ENCODE data around the gene SLC34A1.
"Not testable (repeated sequence)": the region's sequence is repeated elsewhere in the genome, so short reads cannot be mapped to it uniquely, and the experiment has no call there.

SLC34A1 gene

DNA sequence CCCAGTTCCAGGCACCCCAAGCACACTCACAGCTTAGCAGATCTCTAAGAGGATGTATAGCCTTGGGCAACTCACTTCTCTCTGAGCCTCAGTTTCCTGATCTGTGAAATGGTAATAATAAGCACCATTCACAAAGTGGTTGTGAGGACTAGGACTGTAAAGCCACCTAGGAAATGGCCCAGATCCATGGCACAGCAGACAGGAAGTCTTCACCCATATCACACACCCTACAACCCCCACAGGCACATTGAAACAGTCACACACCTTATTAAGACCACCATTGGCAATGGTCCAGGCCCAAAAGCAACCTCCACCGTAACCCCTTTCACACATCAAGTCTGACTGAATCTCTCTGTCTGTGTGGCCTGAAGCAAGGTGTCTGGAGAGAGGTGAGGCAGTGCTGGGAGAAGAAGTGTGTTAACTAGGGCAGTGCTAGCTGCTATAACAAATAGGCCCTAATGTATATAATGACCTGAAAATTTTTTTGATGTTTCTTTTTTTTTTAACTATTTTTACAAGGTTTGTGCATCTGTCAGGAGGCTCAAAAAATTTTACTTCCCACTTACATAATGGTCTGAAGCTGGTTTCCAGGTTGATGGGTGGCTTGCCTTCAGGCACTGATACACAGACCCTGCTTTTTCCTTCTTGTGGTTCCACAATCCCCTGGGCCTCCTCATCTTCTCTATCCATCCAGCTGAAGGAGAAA, 28.9 kb upstream of the SLC34A1 start:
- DNase-seq, result no peak

DNA sequence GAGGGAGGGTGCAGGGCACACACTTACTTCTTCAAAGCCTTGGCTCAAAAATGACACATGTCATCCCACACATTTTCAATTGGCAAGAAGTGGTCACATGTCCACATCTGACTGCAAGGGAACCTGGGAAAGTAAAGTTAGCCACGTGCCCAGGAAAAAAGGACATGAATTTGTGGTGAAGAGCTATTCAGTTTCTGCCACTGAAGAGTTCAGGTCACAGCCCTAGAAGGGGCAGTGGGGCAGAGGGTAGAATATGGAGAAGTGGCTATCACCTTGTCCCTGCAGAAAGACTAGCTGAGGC, 28.4 kb upstream of the SLC34A1 start:
- peak in 2 of 3 donors; percentile 38 to 39 for DNase-seq

DNA sequence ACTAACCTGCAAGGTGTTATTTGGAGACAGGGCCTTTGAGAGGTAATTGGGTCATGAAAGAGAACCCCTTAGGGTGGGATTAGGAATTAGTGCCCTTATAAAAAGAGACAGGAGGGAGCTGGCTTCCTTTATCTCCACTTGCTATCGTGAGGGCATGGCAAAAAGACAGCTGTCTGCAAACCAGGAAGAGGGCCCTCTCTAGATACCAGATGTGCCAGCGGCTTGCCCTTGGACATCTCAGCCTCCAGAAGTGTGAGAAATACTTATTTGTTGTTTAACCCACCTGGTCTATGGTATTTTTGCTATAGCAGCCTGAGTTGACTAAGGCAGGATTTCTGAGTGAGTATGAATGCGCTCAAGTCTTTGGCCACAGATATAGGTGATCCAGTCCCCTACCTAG, 27.5 kb upstream of the SLC34A1 start:
- no peak for DNase-seq

DNA sequence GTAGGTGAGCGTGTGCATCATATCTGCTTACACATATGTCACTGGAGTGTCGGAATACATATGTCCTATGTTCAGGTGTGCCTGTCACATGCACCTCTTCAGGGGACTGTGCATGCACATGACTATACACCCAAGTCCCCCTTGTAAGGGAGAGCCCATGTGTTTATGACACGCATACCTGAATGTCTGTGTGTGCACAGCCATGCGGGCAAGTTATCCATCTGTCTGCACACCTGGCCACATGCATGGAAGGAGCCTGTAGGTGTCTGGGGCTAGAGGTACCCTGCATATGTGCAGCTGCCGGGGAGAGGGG, 27.1 kb upstream of the SLC34A1 start:
- DNase-seq, result no peak

DNA sequence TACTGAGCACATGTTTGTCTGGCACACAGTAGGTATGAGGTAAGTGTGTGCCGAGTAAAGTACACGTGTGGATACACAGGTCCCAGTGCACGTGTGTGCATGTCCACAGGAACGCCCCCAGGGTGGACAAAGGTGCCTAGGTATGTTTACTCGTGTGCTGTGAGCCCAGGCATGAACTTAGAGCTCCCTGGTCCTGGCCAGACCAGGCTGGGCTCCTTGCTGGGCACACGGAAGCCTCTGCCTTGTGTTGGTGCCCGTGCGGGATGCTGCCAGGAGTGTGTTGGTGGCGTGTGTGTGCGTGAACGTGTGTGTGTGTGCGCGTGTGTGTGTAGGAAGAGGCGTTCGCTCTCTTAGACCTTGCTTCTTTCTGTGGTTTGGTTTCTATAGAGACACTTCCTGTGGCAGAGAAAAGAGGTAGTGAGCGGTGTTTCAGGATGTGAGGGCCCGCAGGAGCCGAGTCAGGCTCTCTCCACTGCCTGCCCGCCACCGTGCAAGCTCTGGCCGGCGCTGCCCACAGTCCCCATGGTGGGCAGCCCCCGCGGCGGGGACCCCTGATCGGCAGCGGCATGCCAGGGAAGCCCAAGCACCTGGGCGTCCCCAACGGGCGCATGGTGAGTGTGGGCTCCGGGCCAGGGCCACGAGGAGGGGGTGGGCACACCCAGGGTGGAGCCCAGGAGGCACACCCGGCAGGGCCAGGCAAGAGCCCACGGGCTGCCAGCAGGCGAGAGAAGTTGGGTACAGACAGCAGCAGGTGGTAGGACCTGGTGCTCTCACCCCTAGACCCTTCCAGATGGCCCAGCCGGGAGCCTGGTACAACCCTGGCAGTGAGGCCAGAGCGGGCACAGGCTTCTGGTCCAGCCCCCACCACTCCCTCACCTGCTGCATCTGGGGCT, 26.5 kb upstream of the SLC34A1 start, which contains the start of gene RGS14:
Gene RGS14, plus strand, starts transcription at position 466 of the 893 bp plus-strand sequence. Its CDS starts 101 bp downstream, at position 567.
- peak; percentile 78 to 84 (median 82) for DNase-seq

DNA sequence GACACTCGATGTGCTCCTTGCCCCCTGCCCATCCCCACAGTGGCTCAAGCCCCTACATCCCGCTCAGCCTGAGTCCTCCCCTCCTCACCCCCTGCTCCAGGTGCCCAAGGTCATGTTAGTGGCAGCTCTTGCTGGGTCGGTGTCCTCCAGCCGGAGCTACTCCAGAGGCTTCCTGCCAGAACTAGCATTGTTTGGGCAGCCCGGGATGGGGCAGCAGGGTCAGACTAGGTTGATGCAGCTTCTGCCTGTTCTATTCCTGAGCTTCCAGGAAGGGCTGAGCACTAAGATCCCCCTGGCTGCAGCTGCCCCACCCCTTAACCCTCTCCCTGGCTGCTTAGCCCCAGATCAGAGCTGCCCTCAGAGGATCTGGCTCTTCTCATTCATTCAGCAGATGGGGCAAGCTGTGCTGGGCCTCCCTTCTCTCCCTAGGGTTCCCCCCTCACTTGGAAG, 25.8 kb upstream of the SLC34A1 start:
- no peak for DNase-seq

DNA sequence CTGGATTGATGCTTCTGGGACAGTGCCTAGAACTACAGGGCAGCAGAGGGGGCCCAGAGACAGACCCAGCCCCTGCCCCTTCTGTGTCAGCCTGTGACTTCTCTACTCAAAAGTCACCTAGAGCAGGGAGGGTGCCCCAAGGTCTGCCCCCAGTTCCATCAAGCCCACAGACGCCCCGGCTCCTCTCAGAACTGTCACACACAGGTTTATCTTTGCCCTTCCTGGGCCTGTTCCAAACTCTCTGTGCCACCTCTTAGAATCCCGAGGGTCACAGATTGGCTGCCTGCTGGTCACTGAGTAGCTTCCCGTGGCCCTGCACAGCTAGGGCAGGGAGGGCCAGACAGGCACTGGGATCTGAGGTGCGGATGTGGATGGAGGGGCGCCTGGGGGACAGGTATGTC, 24.8 kb upstream of the SLC34A1 start:
- no peak for DNase-seq

DNA sequence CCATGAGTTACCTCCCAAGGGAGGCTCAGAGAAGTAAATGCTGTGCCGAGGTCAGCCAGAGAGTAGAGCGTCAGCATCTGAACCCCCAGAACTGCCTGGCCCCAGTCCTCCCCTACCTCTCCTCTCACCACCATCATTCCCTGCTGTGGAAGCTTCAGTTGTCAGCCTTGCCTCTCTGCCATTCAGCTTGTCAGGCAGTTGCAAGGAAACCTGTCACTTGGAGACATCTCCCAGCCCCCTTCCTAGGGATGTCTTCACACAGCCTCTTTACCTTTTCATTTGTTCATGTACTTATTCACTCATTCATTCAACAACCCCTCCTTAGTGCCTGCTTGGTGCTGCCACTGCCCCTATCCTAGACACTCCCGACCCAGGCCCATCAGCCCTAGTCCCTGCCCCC, 24.4 kb upstream of the SLC34A1 start:
- no peak for DNase-seq

DNA sequence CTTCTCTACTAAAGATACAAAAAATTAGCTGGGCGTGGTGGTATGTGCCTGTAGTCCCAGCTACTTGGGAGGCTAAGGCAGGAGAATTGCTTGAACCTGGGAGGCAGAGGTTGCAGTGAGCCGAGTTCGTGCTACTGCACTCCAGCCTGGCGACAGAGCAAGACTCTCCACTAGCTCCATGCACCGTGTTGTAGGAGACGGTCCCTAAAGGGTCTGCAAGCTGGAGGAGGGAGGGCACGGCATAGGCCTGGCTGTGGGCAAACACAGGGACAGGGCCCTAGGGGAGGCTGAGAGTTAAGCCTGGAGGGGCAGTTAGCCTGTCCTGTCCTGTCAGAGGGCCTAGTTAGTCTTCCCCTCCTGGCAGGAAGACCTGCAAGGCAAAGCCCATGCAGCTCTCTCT, 23.5 kb upstream of the SLC34A1 start:
- DNase-seq, result not testable (repeated sequence)

DNA sequence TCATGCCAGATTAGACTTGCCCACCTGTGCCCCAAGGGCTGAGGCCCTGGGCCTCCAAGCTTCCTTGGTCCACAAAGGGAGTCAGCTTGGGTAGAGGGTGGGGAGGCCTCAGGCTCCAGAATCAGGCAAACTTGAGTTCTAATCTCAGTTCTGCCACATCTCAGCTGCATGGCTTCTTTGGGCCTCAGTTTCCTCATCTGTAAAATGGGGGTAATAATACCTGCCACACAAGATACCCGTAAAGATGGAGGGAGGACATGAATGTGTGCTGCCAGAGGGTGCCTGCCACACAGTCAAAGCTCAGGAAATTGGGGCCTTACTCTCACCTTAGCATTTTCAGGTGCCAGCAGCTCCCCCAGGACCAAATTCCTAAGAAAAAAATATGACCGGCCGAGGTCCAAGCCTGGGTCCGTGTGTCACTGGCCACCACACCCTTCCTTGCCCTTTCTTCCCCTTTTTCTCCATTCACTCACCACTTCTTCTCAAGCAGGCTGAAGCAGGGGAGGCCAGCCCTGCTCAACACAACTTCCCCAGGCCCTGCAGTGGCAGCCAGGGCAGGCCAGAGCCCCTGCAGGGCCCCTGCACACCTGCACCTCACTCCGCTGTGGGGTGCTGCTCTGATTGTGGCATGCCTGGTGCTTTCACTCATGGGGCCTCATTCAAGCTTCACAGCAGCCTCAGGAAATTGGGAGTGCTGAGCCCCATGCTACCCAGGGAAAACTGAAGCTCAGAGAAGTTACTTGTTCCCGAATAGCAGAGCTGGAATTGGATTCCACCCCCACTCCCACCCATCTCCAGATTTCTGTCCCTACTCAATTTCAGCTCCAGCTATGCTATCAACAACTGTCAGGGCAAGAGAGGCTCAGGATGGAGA, 22.6 kb upstream of the SLC34A1 start:
- DNase-seq, result peak; percentile 62 to 71 (median 68)

DNA sequence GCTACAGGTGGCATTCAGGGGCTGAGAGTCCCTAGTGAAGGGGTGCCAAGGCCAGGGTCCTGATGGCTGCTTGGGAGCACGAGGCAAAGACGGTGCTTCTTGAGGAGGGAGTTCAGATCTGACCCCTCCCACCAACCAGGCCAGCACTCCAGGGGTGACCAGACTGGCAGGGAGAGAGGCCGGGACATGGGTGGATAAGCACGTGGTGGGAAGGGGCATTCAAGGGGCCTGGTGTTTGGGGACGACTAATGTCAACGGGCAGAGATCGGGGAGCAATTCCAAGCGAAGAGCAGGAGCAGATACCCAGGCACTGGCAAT, 22.0 kb upstream of the SLC34A1 start:
- no peak for DNase-seq

DNA sequence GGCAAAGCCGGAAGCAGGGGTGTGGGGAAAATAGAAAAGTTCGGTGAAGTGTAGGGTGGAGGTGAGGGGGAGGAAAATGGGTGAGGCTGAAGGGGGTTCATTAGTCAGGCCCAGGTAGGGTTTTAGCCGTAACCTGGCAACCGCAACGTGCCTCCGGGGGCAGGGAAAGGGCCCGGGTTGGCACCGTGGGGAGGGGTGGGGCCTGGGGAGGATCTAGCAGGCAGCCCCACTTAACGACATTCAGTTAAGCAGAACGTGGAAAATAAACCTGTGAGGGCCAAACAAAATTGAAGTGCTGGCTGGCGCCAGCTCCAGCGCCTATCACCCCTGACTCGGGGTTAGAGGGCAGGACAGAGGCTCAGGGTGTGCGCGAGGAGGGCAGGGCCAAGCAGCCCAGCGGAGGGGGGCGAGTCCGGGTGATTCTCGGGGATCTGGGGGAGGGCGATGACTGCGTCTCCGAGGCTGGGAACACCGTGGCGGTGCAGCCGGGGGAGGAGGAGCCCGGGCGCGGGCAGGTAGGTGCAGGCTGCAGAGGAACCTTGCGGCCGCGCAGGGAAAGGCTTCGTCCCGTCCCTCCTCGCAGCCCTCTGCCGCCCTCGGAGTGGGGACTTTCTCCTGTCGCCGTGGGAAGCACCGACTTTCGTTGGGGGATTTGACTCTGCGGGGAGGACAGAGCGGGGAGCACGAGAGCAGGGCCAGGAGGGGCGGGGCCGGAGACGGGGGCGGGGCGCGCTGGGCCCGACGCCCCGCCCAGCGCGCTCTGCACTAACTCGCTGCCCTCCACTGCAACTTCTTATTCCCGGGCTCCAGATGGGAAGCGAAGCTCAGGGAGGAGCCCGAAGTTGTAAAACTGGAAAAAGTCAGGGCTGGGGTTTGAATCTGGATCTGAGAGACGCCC, 21.4 kb upstream of the SLC34A1 start:
- DNase-seq, result peak; percentile 76 to 90 (median 79)

DNA sequence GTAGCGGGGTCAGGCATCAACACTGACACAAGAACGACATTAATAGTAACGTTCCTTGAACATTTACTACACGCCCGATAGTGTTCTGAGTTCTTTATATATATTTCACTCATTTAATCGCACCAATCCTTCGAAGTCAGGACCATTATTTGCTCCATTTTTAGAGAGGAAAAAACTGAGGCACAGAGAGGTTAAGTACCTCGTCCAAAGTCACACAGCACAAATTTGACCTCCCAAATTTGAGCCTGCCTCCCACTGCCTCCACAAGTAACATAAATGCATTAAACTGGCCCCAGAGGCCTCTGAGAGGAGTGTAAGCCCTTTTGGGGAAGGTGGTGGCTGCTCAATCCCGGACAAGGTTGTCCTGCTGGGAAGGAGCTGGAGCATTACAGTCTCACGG, 20.7 kb upstream of the SLC34A1 start:
- DNase-seq, result no peak

DNA sequence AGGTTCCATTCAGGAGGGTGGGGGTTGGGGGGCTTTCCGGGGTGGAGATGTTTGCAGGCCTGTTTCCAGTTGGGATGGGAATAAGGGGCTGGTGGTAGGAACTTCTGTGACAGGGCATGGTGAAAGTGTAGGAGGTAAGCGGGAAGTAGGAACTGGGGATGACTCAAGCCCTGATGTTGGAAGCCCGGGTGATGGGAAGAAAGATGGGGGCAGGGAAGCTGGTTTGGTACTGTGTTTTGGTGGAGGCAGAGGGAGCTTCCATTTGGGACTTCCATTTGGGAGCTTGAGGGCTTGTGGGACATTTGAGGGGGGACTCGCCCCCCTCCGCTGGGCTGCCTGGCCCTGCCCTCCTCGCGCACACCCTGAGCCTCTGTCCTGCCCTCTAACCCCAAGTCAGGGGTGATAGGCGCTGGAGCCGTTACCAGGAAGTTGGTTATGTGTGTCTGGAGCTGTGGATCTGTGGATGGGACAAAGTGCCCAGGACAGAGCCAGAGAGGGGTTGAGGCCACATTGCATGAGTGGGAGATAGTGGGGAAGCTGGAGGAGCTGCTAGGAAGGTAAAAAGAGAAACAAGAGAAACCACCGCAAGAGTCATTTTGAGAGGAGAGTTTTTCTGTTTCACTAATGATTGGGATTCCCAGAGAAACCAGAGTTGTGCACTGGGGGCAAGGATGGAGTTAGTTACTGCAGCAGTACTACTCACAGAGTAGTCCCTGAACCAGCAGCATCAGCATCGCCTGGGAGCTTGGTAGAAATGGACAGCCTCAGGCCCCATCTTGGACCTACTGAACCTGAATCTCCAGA, 19.9 kb upstream of the SLC34A1 start:
- peak; percentile 67 to 74 (median 72) for DNase-seq

DNA sequence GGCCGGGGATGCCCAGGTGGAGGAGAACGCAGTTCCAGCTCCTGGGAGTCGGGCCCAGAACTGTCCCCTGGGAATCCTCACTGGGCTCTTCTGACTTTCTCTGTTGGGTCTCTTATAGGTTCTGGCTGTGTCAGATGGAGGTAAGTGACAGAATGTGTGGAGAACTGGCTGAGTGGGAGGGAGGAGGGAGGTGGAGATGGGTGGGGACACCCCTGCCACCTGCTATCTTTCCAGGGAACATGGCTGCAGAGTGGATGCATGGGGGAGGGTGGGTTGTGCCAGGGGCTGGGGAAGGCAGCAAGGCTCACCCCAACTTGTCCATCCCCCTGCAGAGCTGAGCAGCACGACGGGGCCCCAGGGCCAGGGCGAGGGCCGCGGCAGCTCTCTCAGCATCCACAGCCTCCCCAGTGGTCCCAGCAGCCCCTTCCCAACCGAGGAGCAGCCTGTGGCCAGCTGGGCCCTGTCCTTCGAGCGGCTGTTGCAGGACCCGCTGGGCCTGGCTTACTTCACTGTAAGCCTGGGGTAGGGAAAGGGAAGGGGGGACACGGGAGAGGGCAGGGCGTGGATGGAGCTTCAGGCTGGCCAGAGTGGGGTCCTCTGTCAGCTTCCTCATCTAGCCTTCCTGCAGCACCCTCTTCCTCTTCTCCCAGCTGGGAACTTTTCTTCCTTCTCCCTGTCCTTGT, 18.2 kb upstream of the SLC34A1 start:
- no peak for DNase-seq

DNA sequence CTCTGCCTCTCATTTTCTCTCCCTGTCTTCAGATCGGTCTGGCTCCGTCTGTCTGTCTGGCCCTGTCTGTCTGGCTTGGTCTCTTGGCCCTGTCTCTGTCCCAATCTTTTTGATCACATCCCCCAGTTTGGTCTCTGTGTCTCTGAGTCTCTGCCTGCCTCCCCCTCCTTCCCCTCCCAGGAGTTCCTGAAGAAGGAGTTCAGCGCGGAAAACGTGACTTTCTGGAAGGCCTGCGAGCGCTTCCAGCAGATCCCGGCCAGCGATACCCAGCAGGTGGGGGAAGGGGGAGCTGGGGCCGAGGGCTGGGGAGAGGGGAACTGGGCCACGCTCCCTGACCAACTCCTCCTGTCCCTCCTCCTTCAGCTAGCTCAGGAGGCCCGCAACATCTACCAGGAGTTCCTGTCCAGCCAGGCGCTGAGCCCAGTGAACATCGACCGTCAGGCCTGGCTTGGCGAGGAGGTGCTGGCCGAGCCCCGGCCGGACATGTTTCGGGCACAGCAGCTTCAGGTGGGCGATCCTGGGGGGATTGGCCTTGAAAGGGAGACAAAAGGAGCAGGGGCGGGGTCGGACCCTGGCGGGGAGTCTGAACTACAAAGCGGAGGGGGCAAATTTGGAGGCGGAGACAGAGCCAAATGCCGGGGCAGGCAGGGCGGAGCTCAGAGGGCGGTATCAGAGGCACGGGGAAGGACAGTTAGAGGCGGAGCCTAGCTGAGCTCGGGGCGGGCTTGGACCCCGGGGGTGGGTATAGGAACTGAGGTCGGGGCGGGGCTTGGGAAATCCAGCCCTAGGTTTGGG, 17.5 kb upstream of the SLC34A1 start:
- DNase-seq, result no peak

DNA sequence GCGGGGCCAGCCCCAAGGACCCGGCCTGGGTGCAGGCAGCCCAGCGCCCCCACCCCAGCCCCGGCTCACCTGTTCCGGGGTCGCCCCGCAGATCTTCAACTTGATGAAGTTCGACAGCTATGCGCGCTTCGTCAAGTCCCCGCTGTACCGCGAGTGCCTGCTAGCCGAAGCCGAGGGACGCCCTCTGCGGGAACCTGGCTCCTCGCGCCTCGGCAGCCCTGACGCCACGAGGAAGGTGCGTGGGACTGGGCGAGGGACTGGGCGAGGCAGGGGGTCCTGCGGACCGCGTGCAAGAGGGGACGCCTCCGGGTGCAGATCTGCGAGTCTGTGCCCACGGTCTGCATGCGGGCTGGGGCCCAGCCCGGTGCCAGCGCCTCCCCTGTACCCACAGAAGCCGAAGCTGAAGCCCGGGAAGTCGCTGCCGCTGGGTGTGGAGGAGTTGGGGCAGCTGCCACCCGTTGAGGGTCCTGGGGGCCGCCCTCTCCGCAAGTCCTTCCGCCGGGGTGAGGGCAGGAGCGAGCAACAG, 16.8 kb upstream of the SLC34A1 start:
- no peak for DNase-seq

DNA sequence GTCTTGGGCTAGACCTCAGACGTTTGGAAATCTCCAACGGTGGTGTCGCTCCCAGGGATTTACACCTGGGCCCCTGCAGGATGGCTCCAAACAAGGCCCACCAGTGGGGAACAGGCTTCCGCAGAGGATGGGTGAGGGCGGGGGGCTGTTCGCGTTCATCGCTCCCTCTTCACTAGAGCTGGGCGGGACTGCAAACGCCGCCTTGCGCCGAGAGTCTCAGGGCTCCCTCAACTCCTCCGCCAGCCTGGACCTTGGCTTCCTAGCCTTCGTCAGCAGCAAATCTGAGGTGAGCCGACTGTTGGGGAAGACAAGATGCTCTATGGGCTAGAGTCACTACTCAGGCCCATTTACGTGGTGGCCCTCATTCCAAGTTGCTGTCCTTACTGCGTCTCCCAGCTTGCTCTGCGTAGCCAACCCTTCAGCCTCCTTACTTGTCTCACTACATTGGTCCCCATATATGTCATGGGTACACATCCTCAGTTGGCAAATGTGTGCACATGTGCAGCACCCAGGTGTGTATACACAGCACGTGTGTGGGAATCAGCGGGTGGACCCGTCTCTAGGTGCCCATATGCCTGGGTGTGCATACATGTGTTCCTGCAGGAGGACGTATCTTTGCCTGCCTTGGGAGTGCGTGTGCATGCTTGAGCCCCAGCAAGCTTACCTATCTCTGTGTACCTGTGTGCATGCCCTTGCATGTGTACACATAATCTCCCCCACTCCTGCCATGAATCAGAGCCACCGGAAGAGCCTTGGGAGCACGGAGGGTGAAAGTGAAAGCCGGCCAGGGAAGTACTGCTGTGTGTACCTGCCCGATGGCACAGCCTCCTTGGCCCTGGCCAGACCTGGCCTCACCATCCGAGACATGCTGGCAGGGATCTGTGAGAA, 16.0 kb upstream of the SLC34A1 start:
- DNase-seq, result no peak
